GM18508 (cell line): ENCODE measurements around the gene LAMC1.

Experiments
- ATAC-seq: cut with Tn5 transposase; IDR thresholded peaks from one replicate; pipeline ENCODE4 v1.9.1; 2021; ENCODE audit warnings: moderate number of reproducible peaks; ENCODE audit not compliant: insufficient read depth, unreplicated experiment

The LAMC1 gene

GRCh38 chr1:183074215-183074614, 51.0 kb downstream of the LAMC1 start:
- no peak for ATAC-seq

- no peak for ATAC-seq
These were observed 52.6 kb downstream of the LAMC1 start for GRCh38 chr1:183075861-183076260.

GRCh38 chr1:183077097-183077496, 53.9 kb downstream of the LAMC1 start:
- ATAC-seq: no peak

GRCh38 chr1:183079712-183080388, 56.6 kb downstream of the LAMC1 start:
- no peak for ATAC-seq

GRCh38 chr1:183080406-183080805, 57.2 kb downstream of the LAMC1 start:
- ATAC-seq: no peak

- ATAC-seq: no peak
These were observed 58.3 kb downstream of the LAMC1 start for GRCh38 chr1:183081402-183082120.

- ATAC-seq: no peak
These were observed 59.4 kb downstream of the LAMC1 start for GRCh38 chr1:183082650-183083049.

- no peak for ATAC-seq
These were observed 63.8 kb downstream of the LAMC1 start for GRCh38 chr1:183087001-183087400.

- no peak for ATAC-seq
These were observed 65.9 kb downstream of the LAMC1 start for GRCh38 chr1:183089025-183089639.

- ATAC-seq: no peak
These were observed 67.3 kb downstream of the LAMC1 start for GRCh38 chr1:183090391-183091006.

- no peak for ATAC-seq
These were observed 68.0 kb downstream of the LAMC1 start for GRCh38 chr1:183091181-183091580.

- no peak for ATAC-seq
These were observed 69.1 kb downstream of the LAMC1 start for GRCh38 chr1:183092350-183092749.

- no peak for ATAC-seq
These were observed 69.9 kb downstream of the LAMC1 start for GRCh38 chr1:183093066-183093668.

GRCh38 chr1:183093786-183094298, 70.6 kb downstream of the LAMC1 start:
- ATAC-seq: no peak

- no peak for ATAC-seq
These were observed 71.1 kb downstream of the LAMC1 start for GRCh38 chr1:183094351-183094750.

GRCh38 chr1:183096351-183096750, 73.1 kb downstream of the LAMC1 start:
- ATAC-seq: no peak

GRCh38 chr1:183096894-183097293, 73.7 kb downstream of the LAMC1 start:
- no peak for ATAC-seq

GRCh38 chr1:183097438-183098051, 74.3 kb downstream of the LAMC1 start:
- ATAC-seq: no peak

GRCh38 chr1:183098317-183098716, 75.1 kb downstream of the LAMC1 start:
- ATAC-seq: no peak

GRCh38 chr1:183100361-183100974, 77.2 kb downstream of the LAMC1 start:
- ATAC-seq: no peak
